Hematopoietic multipotent progenitor cell treated with erythropoietin and hydrocortisone succinate and interleukin-3 and kit ligand, for 17 days (in vitro differentiated cells): ENCODE data around the gene STK32C.
"Not testable (repeated sequence)": the region's sequence is repeated elsewhere in the genome, so short reads cannot be mapped to it uniquely, and the experiment has no call there.

Experiments used
- DNase-seq: peaks from one replicate; pipeline ENCODE4 v3.0.0-alpha.2; 2015; ENCODE audit warnings: low spot score

The STK32C gene

DNA sequence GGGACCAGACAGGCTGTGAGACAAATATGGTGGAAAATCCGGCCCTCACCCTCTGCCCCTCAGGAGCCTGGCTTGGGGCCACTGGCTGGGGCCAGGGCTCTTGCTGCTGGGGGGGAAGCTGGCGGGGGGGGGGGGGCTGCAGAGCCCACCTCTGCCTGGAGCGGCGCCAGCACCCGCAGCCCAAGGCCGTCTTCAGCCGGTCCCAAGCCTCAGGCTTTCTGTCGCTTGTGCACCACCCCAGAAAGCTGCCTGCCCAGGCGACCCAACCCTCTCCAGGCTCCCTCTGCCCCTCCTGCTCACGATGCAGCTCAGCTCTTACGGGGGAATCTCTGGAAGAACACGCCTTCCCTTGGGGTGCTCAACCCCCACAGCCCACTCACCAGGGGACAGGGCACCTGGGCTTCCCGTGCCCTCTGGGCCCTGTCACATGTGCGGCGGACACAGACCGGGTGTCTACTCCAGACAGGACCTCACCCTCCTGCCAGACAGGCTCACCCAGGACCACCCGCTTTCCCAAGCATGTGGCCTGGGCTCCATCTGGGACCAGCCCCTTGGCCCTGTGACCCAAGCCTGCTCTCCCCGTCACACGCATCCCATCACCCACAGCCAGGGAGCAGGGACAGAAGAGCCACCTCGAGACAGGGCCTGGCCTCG lies 77.1 kb downstream of the STK32C start:
- no peak for DNase-seq

DNA sequence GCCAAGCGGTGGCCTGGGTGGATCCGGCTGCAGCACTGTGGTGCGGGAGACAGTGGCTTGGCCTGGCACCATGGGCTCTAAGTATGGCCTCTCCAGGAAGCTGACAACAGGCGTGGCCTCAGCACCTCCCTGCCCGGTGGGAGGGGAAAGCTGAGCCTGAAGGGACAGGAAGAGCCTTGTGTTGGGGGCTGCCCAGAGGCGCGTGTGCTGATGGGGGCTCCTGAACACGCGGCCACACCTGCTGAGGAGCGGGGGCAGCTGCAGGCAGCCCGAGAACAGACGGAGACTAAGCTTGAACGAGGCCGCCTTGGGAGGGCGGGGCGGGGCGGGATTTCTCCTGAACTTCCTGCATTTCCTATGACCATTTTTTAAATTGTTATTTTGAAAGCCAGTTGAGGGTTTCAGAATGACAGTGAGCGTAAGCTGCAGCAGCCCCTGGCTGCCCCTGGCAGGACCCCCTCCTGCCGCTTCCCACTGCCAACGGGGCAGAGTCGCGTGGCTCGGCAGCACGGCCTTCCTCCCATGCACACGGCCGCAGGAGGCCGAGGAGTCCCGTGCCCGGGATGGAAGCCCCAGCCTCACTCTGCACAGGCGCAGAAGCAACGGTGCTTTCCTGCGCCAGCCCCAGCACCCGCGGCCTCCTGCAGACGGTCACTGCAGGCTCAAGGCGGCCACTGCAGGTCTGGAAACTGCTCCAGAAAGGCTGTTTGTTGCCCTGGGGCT lies 77.8 kb downstream of the STK32C start:
- no peak for DNase-seq

- no peak for DNase-seq
Measured at GRCh38 chr10:132229096-132229495, 78.7 kb downstream of the STK32C start.

- DNase-seq = no peak
Measured at GRCh38 chr10:132228616-132229015, 79.1 kb downstream of the STK32C start.

DNA sequence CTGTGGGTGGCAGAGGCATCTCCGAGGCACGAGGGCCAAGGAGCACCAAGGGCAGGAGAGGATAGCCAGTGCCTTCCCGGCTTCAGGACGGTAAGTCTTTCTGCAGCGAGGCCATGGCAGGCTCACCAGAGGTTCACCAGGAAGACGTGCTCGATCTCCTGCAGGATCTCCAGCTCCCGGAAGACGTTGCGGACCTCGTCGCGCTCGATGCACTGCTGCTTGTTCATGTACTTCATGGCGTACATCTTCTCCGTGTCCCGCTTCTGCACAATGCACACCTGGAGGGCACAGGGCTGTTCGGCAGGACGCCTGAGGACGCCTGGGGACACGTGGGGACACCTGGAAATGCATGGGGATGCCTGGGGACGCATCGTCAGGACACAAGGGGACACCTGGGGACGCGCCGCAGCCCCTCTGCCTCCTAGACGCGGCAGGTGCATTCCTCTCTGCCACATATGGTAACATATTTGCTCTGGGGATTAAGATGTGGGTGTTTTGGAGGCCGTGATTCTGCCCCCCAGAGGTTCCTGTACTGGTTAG lies 79.8 kb downstream of the STK32C start:
- no peak for DNase-seq

- DNase-seq = no peak
Measured at GRCh38 chr10:132226586-132227405, 81.0 kb downstream of the STK32C start.

- no peak for DNase-seq
Measured at GRCh38 chr10:132225849-132226205, 81.9 kb downstream of the STK32C start.

DNA sequence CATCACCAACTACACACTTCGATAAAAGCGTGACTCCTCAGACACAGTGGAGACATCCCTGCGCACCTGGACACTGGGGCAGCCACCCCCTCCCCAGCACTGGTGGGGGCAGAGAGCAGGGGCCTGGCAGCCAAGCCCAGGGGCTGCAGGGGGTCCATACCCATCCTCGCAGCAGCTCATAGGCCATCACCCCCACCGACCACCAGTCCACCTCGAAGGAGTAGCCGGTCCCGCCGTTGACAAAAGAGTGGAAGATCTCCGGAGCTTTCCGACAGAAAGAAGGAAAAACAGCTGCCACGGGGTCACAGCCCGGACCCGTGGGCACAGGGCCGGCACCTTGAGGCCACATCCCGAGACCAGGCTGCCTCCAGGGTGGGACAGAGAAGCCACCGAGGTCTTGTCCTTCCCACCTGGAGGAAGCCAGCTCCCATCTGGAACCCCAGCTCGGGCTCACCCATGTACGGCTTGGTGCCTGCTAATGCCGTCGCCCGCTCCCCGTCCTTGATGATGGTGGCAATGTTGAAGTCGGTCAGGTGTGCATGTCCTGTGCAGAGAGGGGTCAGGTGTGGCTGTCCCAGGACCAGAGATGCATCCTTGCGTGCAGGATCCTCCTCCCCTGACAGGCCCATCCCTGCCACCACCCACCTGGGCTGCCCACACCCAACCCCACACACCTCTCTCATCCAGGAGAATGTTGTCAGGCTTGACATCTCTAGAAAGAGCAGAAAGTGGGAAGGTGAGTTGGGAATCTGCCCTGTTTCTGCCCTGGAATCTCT lies 82.5 kb downstream of the STK32C start:
- DNase-seq = no peak

DNA sequence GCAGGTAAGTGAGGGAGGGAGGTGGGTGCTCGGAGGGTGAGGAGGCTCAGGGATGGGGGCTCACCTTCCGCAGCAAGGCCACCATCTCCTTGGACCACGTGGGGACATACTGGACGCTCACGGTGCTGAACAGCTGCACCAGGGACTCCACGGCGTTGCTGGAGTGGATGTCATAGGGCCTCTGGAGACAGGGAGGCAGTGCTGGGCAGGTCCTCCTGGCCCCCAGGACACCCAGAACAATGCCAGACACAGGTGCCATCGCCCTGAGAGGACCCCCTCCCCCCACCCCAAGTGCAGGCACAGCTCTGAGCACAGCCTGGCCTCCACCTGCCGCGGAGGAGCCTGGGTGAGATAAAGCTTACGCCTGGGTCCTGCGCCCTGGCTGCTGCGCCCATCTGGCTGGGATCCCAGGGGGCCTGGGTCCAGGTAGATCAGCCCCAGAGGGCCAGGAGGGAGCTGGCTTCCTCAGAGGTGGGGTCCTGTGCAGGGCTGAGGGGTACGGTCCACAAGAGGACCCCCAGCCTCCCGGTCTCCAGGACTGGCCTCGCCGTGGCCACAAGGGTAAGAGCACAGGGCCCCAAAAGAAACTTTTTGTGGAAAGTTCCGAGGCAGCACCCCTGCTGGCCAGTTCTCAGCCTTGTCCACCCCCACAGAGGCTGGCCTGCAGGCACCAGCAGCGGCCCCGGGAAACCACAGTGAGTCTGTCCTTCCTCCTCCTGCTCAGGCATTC lies 83.2 kb downstream of the STK32C start:
- no peak for DNase-seq

DNA sequence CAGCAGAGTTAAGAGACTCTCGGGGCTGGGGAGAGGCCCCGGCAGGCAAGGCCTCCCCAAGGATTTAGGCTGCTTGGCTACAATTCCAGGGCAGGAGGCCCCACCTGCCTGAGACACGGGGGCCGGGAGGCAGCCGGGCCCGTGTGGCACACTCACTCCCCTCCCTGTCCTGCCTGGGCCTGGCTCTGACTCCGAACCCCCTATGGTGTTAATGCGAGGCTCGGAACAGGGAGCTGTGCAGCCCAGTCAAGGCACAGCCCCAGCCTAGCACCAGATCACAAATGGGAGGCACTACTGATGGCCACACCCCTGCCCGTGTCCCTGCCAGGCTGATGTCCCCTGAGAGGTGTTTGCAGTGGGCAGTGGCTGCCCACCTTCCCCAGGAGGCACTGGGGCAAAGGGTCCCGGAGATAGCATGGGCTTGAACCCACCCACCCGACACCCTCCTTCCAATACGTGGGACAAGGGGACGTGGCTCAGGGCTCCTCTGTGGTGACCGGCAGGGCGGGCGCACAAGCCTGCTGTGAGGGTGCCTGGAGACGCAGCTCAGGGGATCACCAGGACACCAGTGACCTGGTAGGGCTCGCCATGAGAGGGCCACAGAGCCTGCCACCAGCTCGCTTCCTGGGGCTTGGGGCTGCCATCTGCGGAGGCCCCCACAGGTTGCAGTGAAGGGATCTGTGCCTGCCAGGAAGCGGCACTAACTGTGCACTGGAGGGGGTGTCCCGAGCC lies 84.0 kb downstream of the STK32C start:
- no peak for DNase-seq

DNA sequence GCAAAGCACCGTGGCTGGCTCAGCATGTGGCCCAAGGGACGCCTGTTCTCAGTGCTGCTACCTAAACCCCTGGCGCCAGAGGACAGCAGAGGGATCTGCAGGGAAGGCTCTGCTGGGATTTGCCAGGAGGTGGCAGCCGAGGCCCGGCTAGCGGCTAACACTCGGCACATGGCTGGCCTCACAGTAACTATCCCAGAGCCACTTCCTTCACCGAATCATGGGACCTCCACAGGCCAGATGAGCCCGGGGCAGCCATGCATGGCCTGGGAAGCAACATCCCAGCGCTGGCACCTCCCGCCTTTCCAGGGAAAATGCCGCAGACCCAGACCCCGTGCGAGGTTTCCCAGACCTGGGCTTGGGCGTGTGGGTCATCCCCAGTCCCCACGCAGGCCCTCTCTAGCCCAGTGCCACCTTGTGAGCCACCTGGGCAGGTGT lies 84.6 kb downstream of the STK32C start:
- DNase-seq = peak; percentile 17

- no peak for DNase-seq
Measured at GRCh38 chr10:132222726-132223125, 85.0 kb downstream of the STK32C start.

- not testable (repeated sequence) for DNase-seq
Measured at GRCh38 chr10:132220996-132221395, 86.8 kb downstream of the STK32C start.

- DNase-seq = no peak
Measured at GRCh38 chr10:132220061-132220460, 87.7 kb downstream of the STK32C start.

GRCh38 chr10:132219486-132219885 lies 88.3 kb downstream of the STK32C start:
- DNase-seq = no peak

GRCh38 chr10:132216441-132216840 lies 91.3 kb downstream of the STK32C start:
- DNase-seq = not testable (repeated sequence)

- DNase-seq = no peak
Measured at GRCh38 chr10:132213917-132214316, 93.8 kb downstream of the STK32C start.

- no peak for DNase-seq
Measured at GRCh38 chr10:132212816-132213215, 94.9 kb downstream of the STK32C start.

DNA sequence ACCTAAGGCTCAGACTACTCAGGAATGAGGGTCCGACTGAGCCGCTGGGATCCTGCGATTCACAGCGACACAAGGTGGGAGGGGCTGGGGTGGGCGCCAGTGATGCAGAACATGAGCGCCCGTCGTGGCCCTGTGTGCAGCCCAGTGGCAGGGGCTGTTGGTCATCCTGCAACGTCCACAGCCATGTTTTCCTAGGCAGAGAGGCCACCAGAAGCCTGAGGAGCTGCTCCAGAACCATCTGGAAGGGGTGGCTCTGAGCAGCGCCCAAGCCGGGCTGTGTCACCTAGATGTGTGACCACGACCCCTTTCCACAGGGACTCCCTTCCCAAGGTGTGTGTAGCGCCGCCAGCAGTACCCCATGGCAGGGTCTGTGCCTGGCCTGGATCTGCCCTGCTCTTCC lies 96.5 kb downstream of the STK32C start:
- no peak for DNase-seq

DNA sequence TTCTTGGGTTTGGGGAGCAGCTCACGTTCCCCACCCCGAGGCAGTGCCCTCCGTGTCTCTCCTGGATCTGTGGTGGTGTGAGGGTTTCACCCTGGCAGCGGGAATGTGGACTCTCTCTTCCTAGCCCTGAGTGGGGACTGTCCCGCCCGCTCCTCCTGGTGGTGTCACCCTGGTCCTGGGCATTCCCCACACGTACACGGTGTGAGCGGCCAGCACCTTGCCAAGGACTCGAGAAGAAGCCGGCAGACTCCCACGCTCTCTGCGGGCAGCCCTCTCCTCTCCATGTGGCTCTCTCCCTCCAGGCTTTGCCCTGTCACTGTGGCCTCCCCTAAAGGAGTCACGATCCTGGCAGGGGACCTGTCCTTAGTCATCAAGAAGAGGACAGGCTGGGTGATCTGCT lies 97.0 kb downstream of the STK32C start:
- DNase-seq = no peak
